Osteocyte (in vitro differentiated cells): ENCODE data around the gene ZNF609. TPM values are rescaled to one million over a fixed set of nuclear protein-coding genes. Genes with fewer than 3 reads are reported as not detected.
"Not testable (repeated sequence)": the region's sequence is repeated elsewhere in the genome, so short reads cannot be mapped to it uniquely, and the experiment has no call there.

Source experiments
- DNase-seq: peaks from one replicate; pipeline ENCODE4 v3.0.0; 2021; ENCODE audit warnings: mixed read lengths; ENCODE audit not compliant: unreplicated experiment; ENCODE audit errors: extremely low spot score
- H3K27ac Mint-ChIP-seq: one replicate; pipeline ENCODE4 v1.8.0; 2021; ENCODE audit warnings: mild to moderate bottlenecking, mixed read lengths; ENCODE audit not compliant: unreplicated experiment
- H3K27me3 Mint-ChIP-seq: one replicate; pipeline ENCODE4 v1.8.0; 2021; ENCODE audit warnings: mixed read lengths; ENCODE audit not compliant: unreplicated experiment
- H3K36me3 Mint-ChIP-seq: one replicate; pipeline ENCODE4 v1.8.0; 2021; ENCODE audit warnings: mixed read lengths; ENCODE audit not compliant: unreplicated experiment
- H3K4me1 Mint-ChIP-seq: one replicate; pipeline ENCODE4 v1.8.0; 2021; ENCODE audit warnings: mixed read lengths; ENCODE audit not compliant: unreplicated experiment
- H3K4me3 Mint-ChIP-seq: one replicate; pipeline ENCODE4 v1.8.0; 2021; ENCODE audit warnings: mild to moderate bottlenecking, moderate library complexity, mixed read lengths; ENCODE audit not compliant: unreplicated experiment
- H3K9me3 Mint-ChIP-seq: one replicate; pipeline ENCODE4 v1.8.0; 2021; ENCODE audit warnings: mixed read lengths; ENCODE audit not compliant: unreplicated experiment
- total RNA-seq: library from RNA; stranded (reverse); gene quantifications from 2 replicates; pipeline ENCODE4 v1.2.1, GENCODE V29; 2021
- TF ChIP-seq, protein P1 (sequence below): fragments of 200-600 bp; sonication (generic); IDR thresholded peaks from 2 replicates; pipeline ENCODE4 v1.5.0; 2021; ENCODE audit warnings: antibody characterized with exemption, mild to moderate bottlenecking, moderate library complexity

The ZNF609 gene
- total RNA-seq, 1 donor from 2014 or later, result 31.7 TPM

GRCh38 chr15:64623347-64623996, 163.1 kb downstream of the ZNF609 start:
- Mint-ChIP-seq H3K4me1 (peaks cover 18% of the 10 kb centered on the region), H3K27me3 (no peaks in the 10 kb centered on the region), H3K36me3 (peaks cover 10% of the 10 kb centered on the region), H3K27ac (no peak overlapping the region), H3K4me3 (no peak overlapping the region), H3K9me3 (no peaks in the 10 kb centered on the region)
- DNase-seq, result no peak
- TF ChIP-seq, protein P1, sequence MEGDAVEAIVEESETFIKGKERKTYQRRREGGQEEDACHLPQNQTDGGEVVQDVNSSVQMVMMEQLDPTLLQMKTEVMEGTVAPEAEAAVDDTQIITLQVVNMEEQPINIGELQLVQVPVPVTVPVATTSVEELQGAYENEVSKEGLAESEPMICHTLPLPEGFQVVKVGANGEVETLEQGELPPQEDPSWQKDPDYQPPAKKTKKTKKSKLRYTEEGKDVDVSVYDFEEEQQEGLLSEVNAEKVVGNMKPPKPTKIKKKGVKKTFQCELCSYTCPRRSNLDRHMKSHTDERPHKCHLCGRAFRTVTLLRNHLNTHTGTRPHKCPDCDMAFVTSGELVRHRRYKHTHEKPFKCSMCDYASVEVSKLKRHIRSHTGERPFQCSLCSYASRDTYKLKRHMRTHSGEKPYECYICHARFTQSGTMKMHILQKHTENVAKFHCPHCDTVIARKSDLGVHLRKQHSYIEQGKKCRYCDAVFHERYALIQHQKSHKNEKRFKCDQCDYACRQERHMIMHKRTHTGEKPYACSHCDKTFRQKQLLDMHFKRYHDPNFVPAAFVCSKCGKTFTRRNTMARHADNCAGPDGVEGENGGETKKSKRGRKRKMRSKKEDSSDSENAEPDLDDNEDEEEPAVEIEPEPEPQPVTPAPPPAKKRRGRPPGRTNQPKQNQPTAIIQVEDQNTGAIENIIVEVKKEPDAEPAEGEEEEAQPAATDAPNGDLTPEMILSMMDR, result no peak

GRCh38 chr15:64624242-64624641, 163.9 kb downstream of the ZNF609 start:
- peaks cover 13% of the 10 kb centered on the region for H3K36me3 Mint-ChIP-seq
- peaks cover 17% of the 10 kb centered on the region for H3K4me1 Mint-ChIP-seq
- H3K9me3 Mint-ChIP-seq, result no peaks in the 10 kb centered on the region
- no peak for DNase-seq
- no peak overlapping the region for H3K4me3 Mint-ChIP-seq
- TF ChIP-seq, protein P1, result no peak
- no peak overlapping the region for H3K27ac Mint-ChIP-seq
- no peaks in the 10 kb centered on the region for H3K27me3 Mint-ChIP-seq

GRCh38 chr15:64629063-64629462, 168.7 kb downstream of the ZNF609 start:
- TF ChIP-seq, protein P1, result no peak
- Mint-ChIP-seq H3K27ac (no peak overlapping the region), H3K36me3 (peaks cover 12% of the 10 kb centered on the region), H3K9me3 (no peaks in the 10 kb centered on the region), H3K4me3 (no peak overlapping the region), H3K4me1 (no peaks in the 10 kb centered on the region), H3K27me3 (no peaks in the 10 kb centered on the region)
- DNase-seq, result no peak

- TF ChIP-seq, protein P1, result no peak
- no peaks in the 10 kb centered on the region for H3K9me3 Mint-ChIP-seq
- no peak for DNase-seq
- H3K4me3 Mint-ChIP-seq, result no peak overlapping the region
- no peaks in the 10 kb centered on the region for H3K27me3 Mint-ChIP-seq
- peaks cover 12% of the 10 kb centered on the region for H3K4me1 Mint-ChIP-seq
- no peak overlapping the region for H3K27ac Mint-ChIP-seq
- peaks cover 12% of the 10 kb centered on the region for H3K36me3 Mint-ChIP-seq
Observed at GRCh38 chr15:64630396-64631107, 170.2 kb downstream of the ZNF609 start.

GRCh38 chr15:64632639-64633038, 172.3 kb downstream of the ZNF609 start:
- not testable (repeated sequence) for H3K27ac Mint-ChIP-seq, DNase-seq, H3K27me3 Mint-ChIP-seq, H3K9me3 Mint-ChIP-seq, H3K4me3 Mint-ChIP-seq
- Mint-ChIP-seq H3K36me3 (peaks cover 22% of the 10 kb centered on the region), H3K4me1 (peaks cover 15% of the 10 kb centered on the region)
